Measurements from ENCODE around the gene ARMC9.

Gene ARMC9

DNA sequence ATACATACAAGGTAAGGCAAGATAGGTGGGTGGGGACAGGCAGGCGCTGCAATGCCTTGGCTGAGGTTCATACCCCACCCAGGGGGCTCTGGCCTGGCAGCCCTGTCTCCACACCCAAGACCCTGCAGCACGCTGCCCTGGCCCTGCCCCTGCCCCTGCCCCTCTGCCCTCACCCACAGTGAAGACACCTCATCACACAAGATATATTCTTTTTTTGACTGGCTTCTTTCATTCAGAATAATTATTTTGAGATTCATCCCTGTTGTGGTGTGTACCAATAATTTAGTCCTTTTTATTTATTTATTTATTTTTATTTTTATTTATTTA, 185.6 kb downstream of the ARMC9 start:
- no peaks in the 10 kb centered on the region for H3K36me3 ChIP-seq (ENCODE audit: control insufficient read depth, insufficient read depth, low read length)
- TF ChIP-seq, protein P1, sequence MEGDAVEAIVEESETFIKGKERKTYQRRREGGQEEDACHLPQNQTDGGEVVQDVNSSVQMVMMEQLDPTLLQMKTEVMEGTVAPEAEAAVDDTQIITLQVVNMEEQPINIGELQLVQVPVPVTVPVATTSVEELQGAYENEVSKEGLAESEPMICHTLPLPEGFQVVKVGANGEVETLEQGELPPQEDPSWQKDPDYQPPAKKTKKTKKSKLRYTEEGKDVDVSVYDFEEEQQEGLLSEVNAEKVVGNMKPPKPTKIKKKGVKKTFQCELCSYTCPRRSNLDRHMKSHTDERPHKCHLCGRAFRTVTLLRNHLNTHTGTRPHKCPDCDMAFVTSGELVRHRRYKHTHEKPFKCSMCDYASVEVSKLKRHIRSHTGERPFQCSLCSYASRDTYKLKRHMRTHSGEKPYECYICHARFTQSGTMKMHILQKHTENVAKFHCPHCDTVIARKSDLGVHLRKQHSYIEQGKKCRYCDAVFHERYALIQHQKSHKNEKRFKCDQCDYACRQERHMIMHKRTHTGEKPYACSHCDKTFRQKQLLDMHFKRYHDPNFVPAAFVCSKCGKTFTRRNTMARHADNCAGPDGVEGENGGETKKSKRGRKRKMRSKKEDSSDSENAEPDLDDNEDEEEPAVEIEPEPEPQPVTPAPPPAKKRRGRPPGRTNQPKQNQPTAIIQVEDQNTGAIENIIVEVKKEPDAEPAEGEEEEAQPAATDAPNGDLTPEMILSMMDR (IDR thresholded peaks at IDR 0.05; ENCODE audit: insufficient read depth, low read length, poor library complexity, severe bottlenecking) = no peak
- H3K27me3 ChIP-seq (replicated peaks; ENCODE audit: control insufficient read depth, insufficient read depth, low read length) = no peaks in the 10 kb centered on the region
- no peak overlapping the region for H3K4me3 ChIP-seq (replicated peaks; ENCODE audit: low read depth, low read length)
- DNase-seq (ENCODE audit: extremely low read depth, insufficient read length) = no peak

DNA sequence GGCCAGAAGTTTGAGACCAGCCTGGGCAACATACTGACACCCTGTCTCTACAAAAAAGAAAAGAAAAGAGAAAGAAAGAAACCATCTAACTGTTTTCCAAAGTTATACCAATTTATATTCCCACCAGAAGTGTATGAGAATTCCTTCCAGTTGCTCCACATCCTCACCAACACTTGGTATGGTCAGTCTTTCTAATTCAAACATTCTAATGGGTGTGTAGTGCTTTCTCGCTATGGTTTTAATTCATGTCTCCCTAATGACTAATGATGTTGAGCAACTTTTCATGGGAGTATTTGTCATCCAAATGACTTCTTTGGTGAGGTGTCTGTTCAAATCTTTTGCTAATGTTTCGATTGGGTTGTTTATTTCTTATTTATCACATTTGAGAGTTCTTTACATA, 186.5 kb downstream of the ARMC9 start:
- TF ChIP-seq, protein P1 (IDR thresholded peaks at IDR 0.05; ENCODE audit: insufficient read depth, low read length, poor library complexity, severe bottlenecking) = no peak
- no peak for DNase-seq (ENCODE audit: extremely low read depth, insufficient read length)
- Histone ChIP-seq H3K36me3 (ENCODE audit: control insufficient read depth, insufficient read depth, low read length) (peaks cover 2% of the 10 kb centered on the region), H3K4me3 (replicated peaks; ENCODE audit: low read depth, low read length) (no peak overlapping the region), H3K27me3 (replicated peaks; ENCODE audit: control insufficient read depth, insufficient read depth, low read length) (no peaks in the 10 kb centered on the region)

DNA sequence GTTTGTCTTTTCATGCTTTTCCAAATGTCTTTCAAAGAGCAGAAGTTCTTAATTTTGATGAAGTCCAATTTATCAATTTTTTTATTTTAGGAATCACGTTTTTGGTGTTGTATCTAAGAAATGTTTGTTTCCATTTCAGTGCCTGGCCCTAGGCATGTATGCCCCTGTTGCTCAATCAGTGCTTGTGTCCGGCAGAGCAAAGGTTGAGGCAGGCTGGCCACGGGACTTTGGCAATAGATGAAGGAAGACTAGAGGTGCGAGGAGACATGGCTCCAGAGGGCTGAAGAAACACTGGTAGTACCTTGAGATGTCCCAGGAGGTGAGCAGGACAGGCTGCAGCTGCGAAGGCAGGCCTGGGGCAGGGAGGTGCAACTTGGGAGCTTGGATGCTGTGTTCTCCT, 187.0 kb downstream of the ARMC9 start:
- no peak for DNase-seq (ENCODE audit: extremely low read depth, insufficient read length)
- TF ChIP-seq, protein P1 (IDR thresholded peaks at IDR 0.05; ENCODE audit: insufficient read depth, low read length, poor library complexity, severe bottlenecking) = no peak
- Histone ChIP-seq H3K27me3 (replicated peaks; ENCODE audit: control insufficient read depth, insufficient read depth, low read length) (no peaks in the 10 kb centered on the region), H3K36me3 (ENCODE audit: control insufficient read depth, insufficient read depth, low read length) (peaks cover 2% of the 10 kb centered on the region), H3K4me3 (replicated peaks; ENCODE audit: low read depth, low read length) (no peak overlapping the region)

DNA sequence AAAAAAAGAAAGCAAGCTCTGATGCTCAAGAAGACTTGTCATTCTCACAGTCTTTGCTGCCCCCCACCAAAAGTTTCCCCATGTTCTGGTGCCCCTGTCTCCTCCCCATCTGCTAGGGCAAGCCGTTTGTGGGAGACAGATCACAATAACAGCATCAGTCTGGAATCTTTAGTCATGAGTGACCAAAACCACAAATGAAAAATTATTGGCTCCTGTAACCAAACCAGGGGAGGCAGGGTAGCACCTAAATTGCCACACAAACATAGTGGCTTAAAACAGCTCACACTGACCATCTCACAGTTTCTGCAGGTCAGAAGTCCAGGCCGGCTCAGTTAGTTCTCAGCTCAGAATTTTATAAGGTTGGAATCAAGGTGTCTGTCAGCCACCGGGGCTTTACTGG, 188.0 kb downstream of the ARMC9 start:
- TF ChIP-seq, protein P1 (IDR thresholded peaks at IDR 0.05; ENCODE audit: insufficient read depth, low read length, poor library complexity, severe bottlenecking) = no peak
- Histone ChIP-seq H3K36me3 (ENCODE audit: control insufficient read depth, insufficient read depth, low read length) (peaks cover 2% of the 10 kb centered on the region), H3K27me3 (replicated peaks; ENCODE audit: control insufficient read depth, insufficient read depth, low read length) (no peaks in the 10 kb centered on the region), H3K4me3 (replicated peaks; ENCODE audit: low read depth, low read length) (no peak overlapping the region)
- no peak for DNase-seq (ENCODE audit: extremely low read depth, insufficient read length)

- H3K27me3 ChIP-seq (replicated peaks; ENCODE audit: control insufficient read depth, insufficient read depth, low read length) = no peaks in the 10 kb centered on the region
- TF ChIP-seq, protein P1 (IDR thresholded peaks at IDR 0.05; ENCODE audit: insufficient read depth, low read length, poor library complexity, severe bottlenecking) = no peak
- peaks cover 2% of the 10 kb centered on the region for H3K36me3 ChIP-seq (ENCODE audit: control insufficient read depth, insufficient read depth, low read length)
- DNase-seq (ENCODE audit: extremely low read depth, insufficient read length) = no peak
- no peak overlapping the region for H3K4me3 ChIP-seq (replicated peaks; ENCODE audit: low read depth, low read length)
Observed at GRCh38 chr2:231387904-231388724, 189.7 kb downstream of the ARMC9 start.

Data from GM06990 (cell line).